GM19438 (cell line): Measurements from ENCODE around the gene FAM193A.
A peak's percentile ranks its signal among the peaks of the same experiment; 100 is the strongest.
"Not testable (repeated sequence)": the region's sequence is repeated elsewhere in the genome, so short reads cannot be mapped to it uniquely, and the experiment has no call there.

Experiments used
- ATAC-seq: cut with Tn5 transposase; IDR thresholded peaks from one replicate; pipeline ENCODE4 v1.9.1; 2021; ENCODE audit warnings: low read depth; ENCODE audit not compliant: unreplicated experiment

The FAM193A gene

GRCh38 chr4:2536193-2537010 lies at the start of gene FAM193A:
Gene FAM193A, plus strand, starts transcription at chr4:2536647. Its CDS starts 269 bp downstream, at chr4:2536916.
- peak; percentile 89 for ATAC-seq

GRCh38 chr4:2486981-2487380 lies 49.5 kb upstream of the FAM193A start:
- no peak for ATAC-seq

- no peak for ATAC-seq
Observed at GRCh38 chr4:2487632-2488031, 48.8 kb upstream of the FAM193A start.

- ATAC-seq: no peak
Observed at GRCh38 chr4:2489081-2489805, 47.2 kb upstream of the FAM193A start.

GRCh38 chr4:2489841-2490552 lies 46.5 kb upstream of the FAM193A start:
- ATAC-seq: no peak

- no peak for ATAC-seq
Observed at GRCh38 chr4:2492970-2493369, 43.5 kb upstream of the FAM193A start.

GRCh38 chr4:2494992-2495391 lies 41.5 kb upstream of the FAM193A start:
- ATAC-seq: no peak

- ATAC-seq: no peak
Observed at GRCh38 chr4:2497324-2497723, 39.1 kb upstream of the FAM193A start.

GRCh38 chr4:2497931-2498330 lies 38.5 kb upstream of the FAM193A start:
- peak; percentile 90 for ATAC-seq

- ATAC-seq: no peak
Observed at GRCh38 chr4:2500547-2500946, 35.9 kb upstream of the FAM193A start.

- no peak for ATAC-seq
Observed at GRCh38 chr4:2501034-2501594, 35.3 kb upstream of the FAM193A start.

- no peak for ATAC-seq
Observed at GRCh38 chr4:2503809-2504208, 32.6 kb upstream of the FAM193A start.

GRCh38 chr4:2507259-2507658 lies 29.2 kb upstream of the FAM193A start:
- ATAC-seq: no peak

- ATAC-seq: no peak
Observed at GRCh38 chr4:2507855-2508254, 28.6 kb upstream of the FAM193A start.

- ATAC-seq: no peak
Observed at GRCh38 chr4:2510351-2511259, 25.8 kb upstream of the FAM193A start.

GRCh38 chr4:2511645-2512131 lies 24.8 kb upstream of the FAM193A start:
- no peak for ATAC-seq

GRCh38 chr4:2512396-2513135 lies 23.9 kb upstream of the FAM193A start:
- no peak for ATAC-seq

- ATAC-seq: not testable (repeated sequence)
Observed at GRCh38 chr4:2514193-2514592, 22.3 kb upstream of the FAM193A start.

GRCh38 chr4:2514944-2515343 lies 21.5 kb upstream of the FAM193A start:
- not testable (repeated sequence) for ATAC-seq
